ENCODE measurements around the gene KLHL29. TPM values are rescaled to one million over a fixed set of nuclear protein-coding genes. Genes with fewer than 3 reads are reported as not detected.

The KLHL29 gene
- total RNA-seq, 1 experiment from 2014 or later, result 3.4 TPM

DNA sequence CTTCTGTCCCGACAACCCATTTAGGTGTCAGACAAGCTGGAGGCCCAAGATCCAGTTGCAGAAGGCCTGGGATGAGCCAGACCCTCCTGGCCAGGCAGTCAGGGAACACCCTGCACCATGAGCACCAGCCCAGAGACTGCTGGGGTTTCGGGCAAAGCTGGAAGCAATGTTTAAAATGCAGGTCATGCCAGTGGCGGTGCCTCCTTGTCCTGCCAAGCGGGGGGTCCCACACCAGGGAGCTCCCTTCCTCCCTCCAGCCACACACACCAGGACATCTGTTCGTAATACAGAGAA, 311.7 kb downstream of the KLHL29 start:
- no peaks in the 10 kb centered on the region for H3K9me3 ChIP-seq (ENCODE audit: insufficient read depth, low read depth)
- H3K36me3 ChIP-seq (ENCODE audit: low read depth), result no peaks in the 10 kb centered on the region
- no peak overlapping the region for H3K4me2 ChIP-seq
- ChIA-PET POLR2A (ENCODE audit: unreplicated experiment) (no interaction called here), CTCF (no interaction called here)
- H3F3A ChIP-seq (ENCODE audit: insufficient read depth, low read depth), result no peaks in the 10 kb centered on the region
- H4K20me1 ChIP-seq (ENCODE audit: insufficient read depth), result no peaks in the 10 kb centered on the region; the same call in 1 of the 2 replicates
- intact Hi-C loops (cut with micrococcal nuclease; ENCODE audit: unreplicated experiment), result no loop called here
- no peak for DNase-seq
- H3K27me3 ChIP-seq (ENCODE audit: insufficient read depth, low read depth), result no peaks in the 10 kb centered on the region
- TF ChIP-seq EZH2 (IDR thresholded peaks at IDR 0.05; ENCODE audit: low read depth), result no peak
- TF ChIP-seq CTCF (conservative IDR thresholded peaks at IDR 0.05), result no peak
- no peaks in the 10 kb centered on the region for H3K79me2 ChIP-seq (ENCODE audit: low read depth)
- no peak overlapping the region for H3K27ac ChIP-seq
- H3K4me3 ChIP-seq, result no peak overlapping the region
- no peaks in the 10 kb centered on the region for H3K4me1 ChIP-seq (replicated peaks; ENCODE audit: insufficient read depth)
- H3K9me2 ChIP-seq (ENCODE audit: insufficient read depth), result no peaks in the 10 kb centered on the region
- no peak overlapping the region for H2AFZ ChIP-seq
- BruUV-seq (replicated peaks), result no TSS peak

- POLR2A ChIA-PET (ENCODE audit: unreplicated experiment), result no interaction called here
- no peak overlapping the region for H3K27ac ChIP-seq
- no peaks in the 10 kb centered on the region for H3K27me3 ChIP-seq (ENCODE audit: insufficient read depth, low read depth)
- no peak overlapping the region for H3K4me2 ChIP-seq
- H2AFZ ChIP-seq, result no peak overlapping the region
- intact Hi-C loops (cut with micrococcal nuclease; ENCODE audit: unreplicated experiment), result no loop called here
- no peak overlapping the region for H3K4me3 ChIP-seq
- no peak for TF ChIP-seq CTCF (conservative IDR thresholded peaks at IDR 0.05)
- no peak for TF ChIP-seq EZH2 (IDR thresholded peaks at IDR 0.05; ENCODE audit: low read depth)
- BruUV-seq (replicated peaks), result no TSS peak
- no peaks in the 10 kb centered on the region for H3F3A ChIP-seq (ENCODE audit: insufficient read depth, low read depth)
- no peaks in the 10 kb centered on the region for H3K9me2 ChIP-seq (ENCODE audit: insufficient read depth)
- H3K36me3 ChIP-seq (ENCODE audit: low read depth), result no peaks in the 10 kb centered on the region
- CTCF ChIA-PET, result no interaction called here
- no peaks in the 10 kb centered on the region for H3K4me1 ChIP-seq (replicated peaks; ENCODE audit: insufficient read depth)
- no peaks in the 10 kb centered on the region for H3K79me2 ChIP-seq (ENCODE audit: low read depth)
- DNase-seq, result no peak
- no peaks in the 10 kb centered on the region; the same call in 1 of the 2 replicates for H4K20me1 ChIP-seq (ENCODE audit: insufficient read depth)
- no peaks in the 10 kb centered on the region for H3K9me3 ChIP-seq (ENCODE audit: insufficient read depth, low read depth)
Measured at GRCh38 chr2:23697256-23698075, 312.5 kb downstream of the KLHL29 start.

DNA sequence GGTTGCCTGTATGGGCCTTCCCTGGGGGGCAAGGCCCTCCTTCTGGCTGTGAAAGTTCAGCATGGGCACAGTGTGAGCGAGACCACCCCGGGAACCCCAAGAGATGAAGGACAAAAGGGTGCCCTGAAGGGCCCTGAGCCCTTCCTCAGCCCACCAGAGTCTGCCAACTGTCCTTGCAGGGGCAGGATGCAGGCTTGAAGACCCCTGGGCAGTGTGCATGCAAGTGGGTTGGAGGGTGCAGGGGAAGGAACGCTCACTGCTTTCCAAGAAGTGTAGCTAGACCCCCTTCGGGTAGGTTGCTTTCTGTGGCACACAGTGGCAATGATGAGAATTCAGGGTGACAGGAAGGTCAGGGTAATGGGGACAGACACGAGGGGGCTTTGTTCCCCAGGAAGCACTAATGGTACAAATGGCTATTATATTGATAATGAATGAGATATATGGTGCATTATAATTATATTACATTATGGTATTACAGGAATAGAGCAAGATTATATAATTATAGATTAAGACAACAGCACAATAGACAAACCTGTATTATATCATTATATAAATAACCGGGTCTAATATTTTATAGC, 313.2 kb downstream of the KLHL29 start:
- Histone ChIP-seq H3K79me2 (ENCODE audit: low read depth) (no peaks in the 10 kb centered on the region), H3F3A (ENCODE audit: insufficient read depth, low read depth) (no peaks in the 10 kb centered on the region), H3K27me3 (ENCODE audit: insufficient read depth, low read depth) (no peaks in the 10 kb centered on the region), H3K4me3 (no peak overlapping the region), H3K4me2 (no peak overlapping the region), H2AFZ (no peak overlapping the region), H4K20me1 (ENCODE audit: insufficient read depth) (no peaks in the 10 kb centered on the region; the same call in 1 of the 2 replicates), H3K9me2 (ENCODE audit: insufficient read depth) (no peaks in the 10 kb centered on the region), H3K9me3 (ENCODE audit: insufficient read depth, low read depth) (no peaks in the 10 kb centered on the region), H3K4me1 (replicated peaks; ENCODE audit: insufficient read depth) (no peaks in the 10 kb centered on the region), H3K27ac (no peak overlapping the region), H3K36me3 (ENCODE audit: low read depth) (no peaks in the 10 kb centered on the region)
- no peak for DNase-seq
- CTCF ChIA-PET, result no interaction called here
- BruUV-seq (replicated peaks), result no TSS peak
- intact Hi-C loops (cut with micrococcal nuclease; ENCODE audit: unreplicated experiment), result no loop called here
- TF ChIP-seq EZH2 (IDR thresholded peaks at IDR 0.05; ENCODE audit: low read depth), result no peak
- no peak for TF ChIP-seq CTCF (conservative IDR thresholded peaks at IDR 0.05)
- POLR2A ChIA-PET (ENCODE audit: unreplicated experiment), result no interaction called here
